ENCODE results near the gene RANBP10.

GRCh38 chr16:67761924-67762323 lies 44.4 kb downstream of the RANBP10 start:
- TF ChIP-seq CTCF (conservative IDR thresholded peaks at IDR 0.05; ENCODE audit: low read length): no peak
- no peak for TF ChIP-seq EZH2phosphoT487 (IDR thresholded peaks at IDR 0.05; ENCODE audit: borderline replicate concordance)

Measured in Loucy (cell line).